Measurements from ENCODE around the gene BMP2. TPM values are rescaled to one million over a fixed set of nuclear protein-coding genes. Genes with fewer than 3 reads are reported as not detected.

The BMP2 gene
- total RNA-seq, 1 experiment from 2014 or later, result not detected

GRCh38 chr20:6726761-6727160 is 40.7 kb upstream of the BMP2 start:
- peaks cover 4% of the 10 kb centered on the region; the same call in 1 of the 2 replicates for H3K9me3 ChIP-seq (ENCODE audit: insufficient read depth, low read depth)
- ChIA-PET POLR2A (ENCODE audit: unreplicated experiment) (no interaction called here), CTCF (no interaction called here)
- H3K79me2 ChIP-seq (ENCODE audit: low read depth), result no peaks in the 10 kb centered on the region
- intact Hi-C loops (cut with micrococcal nuclease; ENCODE audit: unreplicated experiment), result no loop called here
- BruUV-seq (replicated peaks), result no TSS peak
- no peak overlapping the region for H3K27ac ChIP-seq
- DNase-seq, result no peak
- H2AFZ ChIP-seq, result no peak overlapping the region
- no peaks in the 10 kb centered on the region for H3K9me2 ChIP-seq (ENCODE audit: insufficient read depth)
- H3K27me3 ChIP-seq (ENCODE audit: insufficient read depth, low read depth), result no peaks in the 10 kb centered on the region; the same call in 1 of the 2 replicates
- no peaks in the 10 kb centered on the region for H3K36me3 ChIP-seq (ENCODE audit: low read depth)
- TF ChIP-seq CTCF (conservative IDR thresholded peaks at IDR 0.05) (no peak), EZH2 (IDR thresholded peaks at IDR 0.05; ENCODE audit: low read depth) (no peak)
- no peak overlapping the region for H3K4me2 ChIP-seq
- H4K20me1 ChIP-seq (ENCODE audit: insufficient read depth), result no peaks in the 10 kb centered on the region
- H3K4me1 ChIP-seq (replicated peaks; ENCODE audit: insufficient read depth), result no peaks in the 10 kb centered on the region
- H3F3A ChIP-seq (ENCODE audit: insufficient read depth, low read depth), result no peaks in the 10 kb centered on the region
- H3K4me3 ChIP-seq, result no peak overlapping the region

- Histone ChIP-seq H4K20me1 (ENCODE audit: insufficient read depth) (no peaks in the 10 kb centered on the region), H3F3A (ENCODE audit: insufficient read depth, low read depth) (no peaks in the 10 kb centered on the region), H3K4me3 (no peak overlapping the region), H3K9me3 (ENCODE audit: insufficient read depth, low read depth) (peaks cover 4% of the 10 kb centered on the region; the same call in 1 of the 2 replicates), H3K4me2 (no peak overlapping the region), H3K27ac (no peak overlapping the region), H3K79me2 (ENCODE audit: low read depth) (no peaks in the 10 kb centered on the region), H3K4me1 (replicated peaks; ENCODE audit: insufficient read depth) (no peaks in the 10 kb centered on the region), H3K36me3 (ENCODE audit: low read depth) (no peaks in the 10 kb centered on the region), H2AFZ (no peak overlapping the region), H3K9me2 (ENCODE audit: insufficient read depth) (no peaks in the 10 kb centered on the region), H3K27me3 (ENCODE audit: insufficient read depth, low read depth) (no peaks in the 10 kb centered on the region; the same call in 1 of the 2 replicates)
- intact Hi-C loops (cut with micrococcal nuclease; ENCODE audit: unreplicated experiment), result no loop called here
- no peak for TF ChIP-seq EZH2 (IDR thresholded peaks at IDR 0.05; ENCODE audit: low read depth)
- TF ChIP-seq CTCF (conservative IDR thresholded peaks at IDR 0.05), result no peak
- POLR2A ChIA-PET (ENCODE audit: unreplicated experiment), result no interaction called here
- no TSS peak for BruUV-seq (replicated peaks)
- no peak for DNase-seq
- CTCF ChIA-PET, result no interaction called here
These were observed 36.7 kb upstream of the BMP2 start for GRCh38 chr20:6730672-6731328.

- POLR2A ChIA-PET (ENCODE audit: unreplicated experiment), result no interaction called here
- Histone ChIP-seq H3K79me2 (ENCODE audit: low read depth) (no peaks in the 10 kb centered on the region), H3K9me2 (ENCODE audit: insufficient read depth) (no peaks in the 10 kb centered on the region), H3F3A (ENCODE audit: insufficient read depth, low read depth) (no peaks in the 10 kb centered on the region), H3K4me3 (no peak overlapping the region), H4K20me1 (ENCODE audit: insufficient read depth) (no peaks in the 10 kb centered on the region), H3K4me1 (replicated peaks; ENCODE audit: insufficient read depth) (no peaks in the 10 kb centered on the region), H3K27me3 (ENCODE audit: insufficient read depth, low read depth) (no peaks in the 10 kb centered on the region; the same call in 1 of the 2 replicates), H2AFZ (no peak overlapping the region), H3K36me3 (ENCODE audit: low read depth) (no peaks in the 10 kb centered on the region), H3K9me3 (ENCODE audit: insufficient read depth, low read depth) (peaks cover 4% of the 10 kb centered on the region; the same call in 1 of the 2 replicates), H3K4me2 (no peak overlapping the region), H3K27ac (no peak overlapping the region)
- DNase-seq, result no peak
- CTCF ChIA-PET, result no interaction called here
- intact Hi-C loops (cut with micrococcal nuclease; ENCODE audit: unreplicated experiment), result no loop called here
- TF ChIP-seq CTCF (conservative IDR thresholded peaks at IDR 0.05) (no peak), EZH2 (IDR thresholded peaks at IDR 0.05; ENCODE audit: low read depth) (no peak)
- BruUV-seq (replicated peaks), result no TSS peak
These were observed 35.5 kb upstream of the BMP2 start for GRCh38 chr20:6732001-6732447.

Measured in PC-9 (cell line).